Mucosa of gallbladder (tissue), 1 donor: Measurements from ENCODE around the gene CAPZB. TPM values are rescaled to one million over a fixed set of nuclear protein-coding genes. Genes with fewer than 3 reads are reported as not detected.
A peak's percentile ranks its signal among the peaks of the same experiment; 100 is the strongest.

ENCODE experiments used
- DNase-seq: peaks from one replicate; pipeline ENCODE4 v3.0.0-alpha.2; 2020; ENCODE audit warnings: low spot score
- total RNA-seq: library from RNA; stranded (reverse); gene quantifications from one replicate; pipeline ENCODE4 v1.2.1, GENCODE V29; 2021
- donor health status: DM: no; HTN: no; CAD: no.

CAPZB gene
- total RNA-seq, 1 donor from 2014 or later, result 255 TPM

DNA sequence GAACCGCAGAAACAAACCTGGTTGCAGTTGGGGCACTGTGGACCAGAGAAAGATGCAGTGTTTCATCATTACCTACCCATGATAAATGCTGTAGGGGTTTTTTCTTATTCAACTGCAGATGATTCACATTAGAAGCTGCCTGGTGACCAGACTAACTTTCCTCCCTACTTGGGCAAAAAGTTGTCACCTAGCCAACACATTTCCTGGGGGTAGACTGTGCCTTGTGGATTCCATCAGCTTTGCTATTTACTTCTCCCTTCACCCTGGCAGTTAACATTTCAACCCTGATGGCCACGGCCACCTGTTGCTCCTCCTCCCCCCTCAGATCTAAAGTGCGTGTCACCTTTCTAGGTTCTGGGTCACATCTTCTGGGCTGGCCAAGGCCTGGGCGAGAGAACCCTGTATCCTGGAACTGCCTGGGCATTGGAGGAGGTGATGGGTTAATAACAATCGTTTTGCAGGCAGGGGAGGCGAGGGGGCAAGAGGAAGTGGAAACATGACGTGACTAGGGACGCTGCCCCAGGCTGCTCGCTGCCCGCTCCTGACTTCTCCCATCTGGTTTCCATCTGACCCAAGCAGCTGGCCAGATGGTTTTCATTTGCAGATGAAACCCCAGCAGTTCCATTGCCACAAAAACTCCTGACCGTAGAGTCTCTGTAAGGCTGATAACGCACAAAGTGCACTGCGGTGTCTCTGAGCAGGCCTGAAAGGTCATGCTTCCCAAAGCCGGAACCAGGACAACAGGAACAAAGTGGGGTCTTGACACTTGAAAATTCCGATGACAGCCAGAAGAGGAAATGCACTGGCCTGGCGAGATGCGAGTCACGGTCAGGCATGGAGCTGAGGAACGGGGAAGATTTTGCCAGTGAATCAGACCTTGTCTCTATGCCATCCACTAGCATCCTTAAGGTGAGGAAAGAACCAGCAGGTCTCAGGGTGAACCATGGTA lies 36.6 kb downstream of the CAPZB start:
- DNase-seq, result peak; percentile 63

GRCh38 chr1:19447550-19447949 lies 37.8 kb downstream of the CAPZB start:
- no peak for DNase-seq

GRCh38 chr1:19445417-19446342 lies 39.7 kb downstream of the CAPZB start:
- DNase-seq, result no peak

GRCh38 chr1:19444296-19445021 lies 40.9 kb downstream of the CAPZB start:
- no peak for DNase-seq

DNA sequence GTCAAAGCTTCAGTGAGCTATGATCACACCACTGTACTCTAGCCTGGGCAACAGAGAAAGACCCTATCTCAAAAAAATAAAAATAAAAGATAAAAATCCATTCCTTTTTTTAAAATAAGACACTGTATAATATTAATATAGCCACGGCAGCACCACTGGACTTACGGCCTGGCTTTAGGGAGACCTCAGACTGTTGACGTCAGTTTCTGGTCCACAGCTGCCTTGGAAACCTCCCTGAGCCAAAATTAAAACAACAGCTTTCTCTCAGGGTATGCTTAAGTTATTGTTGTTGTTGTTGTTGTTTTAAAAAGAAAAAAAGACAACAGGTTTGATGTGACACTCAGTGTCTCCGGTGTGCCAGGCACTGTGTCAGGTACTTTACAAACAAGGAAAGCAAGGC lies 42.0 kb downstream of the CAPZB start:
- no peak for DNase-seq

DNA sequence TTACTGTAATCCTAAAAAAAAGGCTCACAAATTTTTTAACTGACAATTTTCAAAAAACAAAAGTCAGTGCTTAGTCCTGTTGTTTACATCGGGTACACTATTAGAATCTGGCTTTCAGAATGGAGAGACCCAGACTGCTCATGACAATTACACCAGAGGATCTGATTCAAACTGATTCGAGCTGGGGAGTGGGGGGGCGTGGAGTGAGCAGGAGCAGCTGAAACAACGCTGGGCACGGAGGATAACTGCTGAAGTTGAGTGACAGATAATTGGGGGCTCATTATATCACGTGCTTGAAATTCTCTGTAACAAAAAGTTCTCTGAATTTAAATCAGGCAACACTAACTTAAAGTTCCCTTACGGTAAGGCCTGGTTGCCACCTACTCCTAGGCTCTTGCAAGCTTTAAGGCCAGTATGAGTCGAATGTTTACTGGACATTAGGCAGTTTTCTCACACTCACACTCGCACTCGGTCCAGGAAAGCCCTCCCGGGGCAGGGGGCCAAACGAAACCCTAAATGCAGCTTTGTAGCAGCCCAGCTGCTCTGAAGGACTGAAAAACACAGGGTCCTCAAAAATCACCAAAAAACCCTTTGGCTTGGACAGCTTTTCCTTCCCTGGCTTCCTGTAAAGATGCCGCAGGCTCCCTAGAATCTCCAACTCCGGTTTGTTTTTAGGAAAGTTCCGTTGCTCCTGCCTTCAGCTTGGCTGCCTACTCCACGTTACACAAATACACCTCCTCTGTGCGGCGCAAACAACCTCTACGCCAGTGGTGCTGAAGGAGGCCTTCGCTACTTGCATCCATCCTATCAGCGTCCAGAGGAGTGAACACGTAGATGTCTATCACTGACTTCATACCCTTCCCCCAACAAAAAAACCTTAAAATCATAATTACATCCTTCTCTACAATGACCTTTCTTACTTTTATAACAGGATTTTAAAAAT lies 42.9 kb downstream of the CAPZB start:
- no peak for DNase-seq

DNA sequence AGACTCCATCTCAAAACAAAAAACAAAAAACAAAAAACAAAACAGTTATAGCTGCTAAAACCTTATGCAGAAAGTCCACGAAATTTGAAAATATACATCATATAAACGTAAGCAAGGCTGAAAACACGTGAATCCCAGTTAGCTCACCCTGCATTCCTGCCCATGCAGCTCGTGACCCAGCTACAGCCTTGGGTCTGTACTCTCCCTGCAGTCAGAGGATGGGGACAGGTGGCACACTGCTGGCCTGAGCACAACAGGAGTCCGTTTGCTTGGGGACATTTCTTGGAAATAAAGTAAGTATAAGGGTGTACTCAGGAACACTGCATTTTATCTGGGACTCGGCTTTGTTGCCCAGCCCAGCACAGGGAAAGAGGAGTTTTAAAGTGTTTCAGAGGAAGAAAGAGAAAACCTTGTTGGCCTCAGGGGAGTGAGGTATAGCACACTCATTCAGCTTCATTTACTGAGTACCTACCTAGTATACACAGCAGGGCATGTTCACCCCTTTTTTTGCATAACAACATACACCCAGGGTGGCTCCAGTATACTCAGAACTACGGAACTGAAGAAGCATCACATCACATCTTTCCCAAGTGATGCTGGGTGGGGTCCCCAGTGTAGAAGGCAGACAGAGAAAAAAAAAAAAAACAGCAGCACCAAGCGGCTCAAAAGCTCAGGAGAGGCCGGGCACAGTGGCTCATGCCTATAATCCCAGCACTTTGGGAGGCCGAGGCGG lies 44.1 kb downstream of the CAPZB start:
- no peak for DNase-seq

- no peak for DNase-seq
These were observed 45.7 kb downstream of the CAPZB start for GRCh38 chr1:19439464-19440171.

- DNase-seq, result no peak
These were observed 46.7 kb downstream of the CAPZB start for GRCh38 chr1:19438516-19439195.

GRCh38 chr1:19437891-19438294 lies 47.4 kb downstream of the CAPZB start:
- DNase-seq, result peak; percentile 57

GRCh38 chr1:19436716-19437476 lies 48.4 kb downstream of the CAPZB start:
- peak; percentile 86 for DNase-seq

GRCh38 chr1:19435851-19436455 lies 49.4 kb downstream of the CAPZB start:
- DNase-seq, result no peak

- no peak for DNase-seq
These were observed 50.2 kb downstream of the CAPZB start for GRCh38 chr1:19435181-19435580.

DNA sequence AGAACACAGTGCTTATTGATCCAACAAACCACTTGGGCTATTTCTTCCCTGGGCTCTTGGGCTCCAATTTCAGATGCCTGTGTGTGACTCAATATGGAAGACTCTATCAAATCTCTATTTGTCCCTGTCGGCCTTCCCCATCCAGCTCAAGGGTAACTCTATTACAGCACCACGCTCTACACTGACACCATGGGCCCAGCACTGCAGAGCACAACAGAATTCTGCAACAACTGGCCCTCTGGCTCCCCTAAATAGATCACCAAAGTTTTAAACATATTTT lies 51.7 kb downstream of the CAPZB start:
- DNase-seq, result no peak

- no peak for DNase-seq
These were observed 52.2 kb downstream of the CAPZB start for GRCh38 chr1:19432943-19433718.

DNA sequence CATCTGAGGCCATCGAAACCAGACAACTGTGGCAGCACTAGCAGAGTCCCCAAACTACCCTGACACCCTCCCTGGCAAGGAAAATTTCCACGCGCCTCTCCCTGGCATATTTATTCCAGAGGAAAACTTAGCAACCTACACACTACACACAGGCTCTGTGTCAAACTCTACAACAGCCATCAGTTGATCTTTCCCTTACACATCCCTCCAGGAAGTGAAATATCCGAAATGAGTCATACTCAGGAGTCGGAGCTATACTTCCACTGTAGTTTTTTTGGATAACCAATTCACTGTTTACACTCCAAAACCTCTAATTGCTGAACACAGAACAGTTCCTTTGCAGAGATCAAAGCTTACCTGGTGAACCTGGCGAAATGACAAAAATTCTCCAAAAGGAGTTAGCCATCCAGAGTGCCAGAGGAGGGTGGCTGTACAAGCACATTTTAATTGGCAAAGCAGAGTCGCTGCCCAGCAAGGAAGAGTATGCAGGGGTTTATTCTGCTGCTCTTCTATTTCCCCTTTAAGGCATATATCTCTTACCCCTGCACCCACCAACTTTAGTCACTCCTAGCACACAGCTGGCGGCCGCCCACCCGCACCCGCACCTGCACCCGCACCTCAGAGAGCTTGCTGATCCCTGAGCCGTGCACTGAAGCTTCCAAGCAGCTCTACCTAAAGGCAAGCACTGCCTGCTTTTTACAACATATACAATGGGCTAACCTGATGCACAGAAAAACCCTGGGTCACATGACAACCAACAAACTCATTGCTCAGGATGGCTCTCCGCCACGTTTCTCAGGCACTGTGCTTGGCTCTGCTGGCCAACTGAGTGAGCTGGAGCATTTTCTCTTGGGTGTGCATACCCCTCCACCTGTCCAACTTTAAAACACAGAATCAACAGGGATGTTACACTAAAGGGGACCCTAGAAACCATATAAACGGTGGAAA lies 54.9 kb downstream of the CAPZB start:
- no peak for DNase-seq
